GM12892 (cell line): ENCODE results near the gene CDH4.

Experiments
- DNase-seq: peaks from one replicate; pipeline ENCODE4 v3.0.0; 2011; ENCODE audit not compliant: insufficient read length
- FAIRE-seq: peaks from 2 replicates; lab custom pipeline; 2011; peaks lifted over from hg19 to GRCh38; lab: Jason Lieb, UNC
- POLR2A ChIP-seq: IDR thresholded peaks from 2 replicates; pipeline ENCODE4 v1.6.1; 2011; ENCODE audit warnings: low read depth, low read length, control low read depth
- POLR2AphosphoS5 ChIP-seq: IDR thresholded peaks from 2 replicates; pipeline ENCODE4 v1.6.1; 2011; ENCODE audit warnings: low read depth, low read length, control low read depth
- TAF1 ChIP-seq: IDR thresholded peaks from 2 replicates; pipeline ENCODE4 v1.6.1; 2011; ENCODE audit warnings: low read depth, mild to moderate bottlenecking, control low read depth, low read length, borderline replicate concordance

The CDH4 gene

GRCh38 chr20:61579908-61580307 lies 327.8 kb downstream of the CDH4 start:
- TF ChIP-seq POLR2AphosphoS5: no peak
- no peak for TF ChIP-seq TAF1
- TF ChIP-seq POLR2A: no peak
- FAIRE-seq (no peak), DNase-seq (no peak)

- no peak for TF ChIP-seq POLR2A
- TF ChIP-seq TAF1: no peak
- no peak for TF ChIP-seq POLR2AphosphoS5
- no peak for FAIRE-seq
- no peak for DNase-seq
These were observed 329.1 kb downstream of the CDH4 start for GRCh38 chr20:61580958-61581824.

GRCh38 chr20:61581825-61582188 lies 329.7 kb downstream of the CDH4 start:
- FAIRE-seq (no peak), DNase-seq (no peak)
- TF ChIP-seq POLR2A (no peak), TAF1 (no peak), POLR2AphosphoS5 (no peak)

GRCh38 chr20:61582196-61582923 lies 330.3 kb downstream of the CDH4 start:
- TF ChIP-seq POLR2A (no peak), POLR2AphosphoS5 (no peak), TAF1 (no peak)
- no peak for FAIRE-seq
- no peak for DNase-seq

GRCh38 chr20:61583356-61583755 lies 331.3 kb downstream of the CDH4 start:
- TF ChIP-seq TAF1 (no peak), POLR2AphosphoS5 (no peak), POLR2A (no peak)
- no peak for DNase-seq
- FAIRE-seq: no peak

DNA sequence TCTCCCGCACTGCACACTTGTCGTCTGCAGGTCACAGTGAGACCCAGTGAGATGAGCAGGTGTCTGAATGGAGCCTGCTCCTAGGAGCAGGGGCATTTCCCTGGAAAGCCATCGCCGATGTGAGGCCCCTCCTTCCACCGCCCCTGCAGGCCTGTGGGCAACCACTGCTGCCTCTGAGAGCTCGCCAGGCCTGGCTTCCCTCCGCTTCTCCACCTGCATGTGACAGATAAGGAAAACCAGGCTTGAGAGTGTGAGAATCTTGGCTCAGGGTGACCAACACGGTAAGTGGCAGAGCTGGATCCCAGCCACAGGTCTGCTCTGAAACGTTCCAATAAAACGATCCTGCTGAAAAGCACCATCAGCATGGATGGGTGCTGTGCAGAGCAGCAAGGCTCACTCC lies 332.8 kb downstream of the CDH4 start:
- DNase-seq: no peak
- no peak for FAIRE-seq
- no peak for TF ChIP-seq POLR2A
- no peak for TF ChIP-seq TAF1
- TF ChIP-seq POLR2AphosphoS5: no peak

DNA sequence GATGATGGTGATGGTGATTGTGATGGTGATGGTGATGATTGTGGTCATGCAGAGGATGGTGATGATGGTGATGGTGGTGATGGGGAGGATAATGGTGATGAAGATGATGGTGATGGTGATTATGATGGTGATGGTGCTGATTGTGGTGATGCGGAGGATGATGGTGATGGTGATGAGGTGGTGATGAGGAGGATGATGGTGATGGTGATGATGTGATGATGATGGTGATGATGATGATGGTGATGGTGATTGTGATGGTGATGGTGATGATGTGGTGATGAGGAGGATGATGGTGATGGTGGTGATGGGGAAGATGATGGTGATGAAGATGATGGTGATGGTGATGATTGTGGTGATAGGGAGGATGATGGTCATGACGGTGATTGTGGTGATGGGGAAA lies 333.7 kb downstream of the CDH4 start:
- no peak for TF ChIP-seq TAF1
- DNase-seq (no peak), FAIRE-seq (no peak)

DNA sequence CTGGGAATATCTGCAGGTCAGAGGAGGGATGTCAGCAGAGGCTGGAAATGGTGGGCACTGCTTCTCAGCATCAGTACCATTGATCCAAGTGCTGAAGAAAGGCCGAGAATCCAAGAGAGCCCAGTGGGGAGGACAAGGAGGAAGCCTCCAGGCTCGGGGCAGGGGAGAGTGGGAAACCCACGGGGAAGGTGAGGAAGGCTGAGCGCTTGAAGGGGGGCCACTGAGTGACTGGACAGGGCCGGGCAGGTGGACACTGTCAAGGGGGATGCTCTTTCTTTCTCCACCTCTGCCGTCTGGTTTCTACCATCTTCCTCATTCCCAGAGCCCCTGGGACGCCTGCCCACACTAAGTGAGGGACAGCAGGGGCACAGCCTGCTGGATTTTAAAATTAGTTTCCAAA lies 335.0 kb downstream of the CDH4 start:
- FAIRE-seq (no peak), DNase-seq (no peak)

GRCh38 chr20:61587681-61588289 lies 335.7 kb downstream of the CDH4 start:
- DNase-seq (no peak), FAIRE-seq (no peak)
- TF ChIP-seq POLR2AphosphoS5: no peak

More for the DNA sequence above, 335.0 kb downstream of the CDH4 start:
- TF ChIP-seq POLR2A: no peak

GRCh38 chr20:61588411-61589385 lies 336.6 kb downstream of the CDH4 start:
- FAIRE-seq (no peak), DNase-seq (no peak)
- no peak for TF ChIP-seq TAF1
- no peak for TF ChIP-seq POLR2AphosphoS5
- no peak for TF ChIP-seq POLR2A

GRCh38 chr20:61590236-61590635 lies 338.2 kb downstream of the CDH4 start:
- no peak for DNase-seq
- TF ChIP-seq TAF1 (no peak), POLR2AphosphoS5 (no peak), POLR2A (no peak)
- FAIRE-seq: no peak
